LNCAP (cell line): ENCODE results near the gene TRIM50.
"Not testable (repeated sequence)": the region's sequence is repeated elsewhere in the genome, so short reads cannot be mapped to it uniquely, and the experiment has no call there.

Experiments
- TF ChIP-seq, protein P1 (sequence below): fragments of 450-650 bp; IDR thresholded peaks from 2 replicates; pipeline ENCODE4 v1.5.1; 2017; ENCODE audit warnings: mild to moderate bottlenecking

Gene TRIM50

DNA sequence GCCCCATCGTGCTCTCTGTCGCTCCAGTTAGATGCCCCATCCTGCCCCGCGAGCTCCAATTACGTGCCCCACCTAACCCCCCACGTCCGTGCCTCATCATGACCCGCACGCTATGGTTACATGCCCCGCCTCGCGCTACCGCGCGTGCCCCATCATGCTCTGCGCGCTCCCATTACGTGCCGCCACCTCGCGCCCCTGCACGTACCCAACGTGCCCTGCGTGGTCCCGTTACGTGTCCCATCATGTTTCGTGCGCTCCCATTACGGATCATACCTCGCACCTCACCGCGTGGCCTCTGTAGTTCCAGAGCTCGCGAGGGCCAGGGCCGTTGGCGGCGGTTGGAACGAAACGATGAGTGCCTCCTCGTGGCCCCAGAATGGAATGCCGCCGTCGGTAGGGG is at the start of gene TRIM50, which contains the start of gene FKBP6:
TSS of gene TRIM50 (minus strand) at position 161 of the 400 bp plus-strand sequence. CDS start 3,295 bp downstream, outside the sequence.
TSS of gene FKBP6 (plus strand) at position 240 of the 400 bp plus-strand sequence. CDS start 268 bp downstream, outside the sequence.
- TF ChIP-seq, protein P1, sequence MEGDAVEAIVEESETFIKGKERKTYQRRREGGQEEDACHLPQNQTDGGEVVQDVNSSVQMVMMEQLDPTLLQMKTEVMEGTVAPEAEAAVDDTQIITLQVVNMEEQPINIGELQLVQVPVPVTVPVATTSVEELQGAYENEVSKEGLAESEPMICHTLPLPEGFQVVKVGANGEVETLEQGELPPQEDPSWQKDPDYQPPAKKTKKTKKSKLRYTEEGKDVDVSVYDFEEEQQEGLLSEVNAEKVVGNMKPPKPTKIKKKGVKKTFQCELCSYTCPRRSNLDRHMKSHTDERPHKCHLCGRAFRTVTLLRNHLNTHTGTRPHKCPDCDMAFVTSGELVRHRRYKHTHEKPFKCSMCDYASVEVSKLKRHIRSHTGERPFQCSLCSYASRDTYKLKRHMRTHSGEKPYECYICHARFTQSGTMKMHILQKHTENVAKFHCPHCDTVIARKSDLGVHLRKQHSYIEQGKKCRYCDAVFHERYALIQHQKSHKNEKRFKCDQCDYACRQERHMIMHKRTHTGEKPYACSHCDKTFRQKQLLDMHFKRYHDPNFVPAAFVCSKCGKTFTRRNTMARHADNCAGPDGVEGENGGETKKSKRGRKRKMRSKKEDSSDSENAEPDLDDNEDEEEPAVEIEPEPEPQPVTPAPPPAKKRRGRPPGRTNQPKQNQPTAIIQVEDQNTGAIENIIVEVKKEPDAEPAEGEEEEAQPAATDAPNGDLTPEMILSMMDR: not testable (repeated sequence)

DNA sequence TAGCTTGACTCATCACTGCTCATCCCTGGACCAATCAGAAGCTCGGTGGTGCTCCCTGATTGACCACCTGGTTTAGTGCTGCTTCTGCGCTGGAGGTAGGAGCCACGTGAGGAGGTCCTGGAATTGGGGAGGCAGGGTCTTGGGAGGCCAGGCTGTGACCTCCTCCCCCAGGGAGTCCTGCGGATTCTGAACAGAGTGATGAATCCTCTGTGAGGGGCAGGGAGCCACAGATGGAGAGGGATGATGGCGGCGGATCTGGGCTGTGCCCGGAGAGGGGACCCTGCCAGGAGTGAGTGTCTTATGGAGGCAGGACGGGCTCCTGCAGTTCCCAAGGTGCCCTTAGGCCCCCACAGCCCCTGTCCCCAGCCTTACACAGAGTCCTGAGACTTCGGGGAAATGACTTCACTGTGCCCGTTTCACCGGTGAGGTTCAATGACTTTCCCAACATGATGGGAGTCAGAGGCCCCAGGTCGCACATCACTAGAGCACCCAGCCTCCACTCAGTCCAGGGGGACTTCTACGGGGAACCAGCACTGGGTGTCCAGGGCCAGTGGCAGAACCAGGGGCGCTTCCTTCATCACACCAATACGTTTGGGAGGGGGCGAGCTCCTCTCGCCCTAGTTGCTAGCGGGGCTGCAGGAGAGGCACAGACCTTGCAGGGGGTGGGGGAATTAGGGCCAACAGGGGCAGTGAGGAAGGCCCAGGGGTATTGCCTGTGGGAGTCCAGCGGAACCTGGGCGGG is 49.0 kb upstream of the TRIM50 start:
- TF ChIP-seq, protein P1: no peak

DNA sequence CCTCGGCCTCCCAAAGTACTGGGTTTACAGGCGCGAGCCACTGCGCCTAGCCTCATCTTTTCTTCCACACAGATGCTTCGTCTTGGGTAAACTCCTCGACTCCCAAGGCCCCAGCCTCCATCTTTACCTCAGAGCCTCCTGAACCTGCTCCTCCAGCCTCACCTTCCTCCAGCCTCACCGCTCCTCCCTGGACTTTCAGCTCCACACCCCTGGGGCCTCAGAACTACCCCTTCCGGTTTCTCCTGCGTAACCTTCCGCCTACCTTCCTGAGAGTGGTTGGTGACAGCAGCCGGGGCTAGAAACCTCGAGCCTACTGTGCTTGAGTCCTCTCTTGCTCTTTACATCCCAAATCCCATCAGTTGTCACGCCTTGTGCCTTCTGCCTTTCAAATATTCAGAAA is 45.9 kb upstream of the TRIM50 start:
- TF ChIP-seq, protein P1: no peak

DNA sequence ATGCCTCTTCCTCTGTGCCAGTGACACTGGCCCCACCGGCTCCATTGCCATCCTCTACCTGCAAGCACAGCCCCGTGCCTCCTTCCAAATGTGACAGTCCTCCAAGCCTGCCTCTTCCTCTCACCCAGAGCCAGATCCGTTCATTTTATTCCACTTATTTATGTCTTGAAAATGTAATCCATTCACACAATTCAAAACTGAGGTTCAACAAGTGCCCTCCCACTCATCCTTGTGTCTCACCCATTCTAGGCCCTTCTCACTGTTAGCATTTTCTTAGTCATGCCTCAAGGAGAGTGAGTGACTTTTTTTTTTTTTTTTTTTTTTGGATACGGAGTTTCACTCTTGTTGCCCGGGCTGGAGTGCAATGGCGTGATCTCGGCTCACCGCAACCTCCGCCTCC is 41.7 kb upstream of the TRIM50 start:
- TF ChIP-seq, protein P1: no peak

DNA sequence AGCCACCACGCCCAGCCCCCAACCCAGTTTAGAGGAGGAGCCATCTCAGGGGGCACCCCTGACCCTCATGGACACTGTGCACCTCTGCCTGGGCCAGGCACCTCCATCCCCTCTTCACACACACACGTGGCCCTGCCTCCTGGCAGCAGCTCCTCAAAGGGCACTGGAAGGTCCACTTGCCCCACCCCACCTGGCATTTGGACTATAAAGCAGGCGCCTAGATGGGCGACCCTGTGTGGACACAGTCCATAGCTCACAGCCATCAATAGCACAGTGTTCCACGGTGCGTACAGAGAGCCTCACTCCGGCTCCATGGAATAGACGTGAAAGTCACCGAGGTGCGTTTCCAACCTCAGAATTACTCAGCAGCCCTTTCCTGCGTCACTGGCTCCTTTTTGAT is 41.1 kb upstream of the TRIM50 start:
- TF ChIP-seq, protein P1: no peak

DNA sequence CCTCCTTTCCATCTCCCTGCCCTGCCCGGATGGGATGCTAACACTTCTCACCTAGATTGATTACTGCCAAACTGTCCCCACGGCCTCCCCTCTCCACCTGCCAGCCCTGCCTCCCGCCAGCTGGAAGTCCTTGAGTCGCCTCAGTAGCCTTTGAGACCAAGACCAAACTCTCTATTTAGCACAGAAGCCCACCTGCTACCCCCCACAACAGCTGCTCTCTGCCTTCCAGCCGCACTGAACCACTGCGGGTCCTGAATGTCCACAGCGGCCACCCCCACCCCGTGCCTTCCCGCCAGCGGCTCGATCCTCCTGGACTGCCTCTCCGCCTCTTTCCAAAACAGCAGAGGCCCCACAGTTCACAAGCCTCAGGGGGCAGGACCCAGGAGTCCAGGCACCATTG is 39.1 kb upstream of the TRIM50 start:
- TF ChIP-seq, protein P1: no peak

DNA sequence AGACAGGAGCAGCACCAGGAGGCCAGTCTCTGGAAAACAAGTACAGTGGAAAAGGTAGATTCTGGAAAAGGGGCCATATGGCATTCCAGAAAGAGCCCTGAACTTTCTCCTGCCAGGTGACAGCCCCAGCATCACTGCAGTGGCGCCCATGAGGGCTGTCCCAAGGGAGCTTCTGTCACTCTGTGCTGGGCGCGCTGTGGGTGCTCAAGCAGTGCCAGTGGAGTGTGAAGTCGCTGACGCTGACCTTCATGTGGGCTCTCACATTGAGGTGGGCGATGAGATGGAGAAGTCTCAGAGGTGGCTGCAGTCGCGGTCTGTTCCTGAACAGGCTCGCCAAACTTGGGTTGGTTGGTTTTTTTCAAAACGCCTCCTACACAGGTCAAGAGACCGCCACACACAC is 38.2 kb upstream of the TRIM50 start:
- TF ChIP-seq, protein P1: no peak
